Activated naive CD8-positive, alpha-beta T cell treated with anti-CD3 and anti-CD28 coated beads, Interleukin-2, amount 50 U/mL, for 24 hours (primary cell): ENCODE measurements around the gene PAPPA.

Experiments used
- ATAC-seq: fragments of 150-1000 bp; cut with Tn5 transposase; one replicate; pipeline ENCODE4 v1.10.0; 2021
- DNase-seq: peaks from one replicate; pipeline ENCODE4 v3.0.0; 2021
- H3K27ac Mint-ChIP-seq: one replicate; pipeline ENCODE4 v1.8.0; 2021; ENCODE audit warnings: mild to moderate bottlenecking, mixed read lengths
- H3K27me3 Mint-ChIP-seq: one replicate; pipeline ENCODE4 v1.8.0; 2021; ENCODE audit warnings: mixed read lengths
- H3K36me3 Mint-ChIP-seq: one replicate; pipeline ENCODE4 v1.8.0; 2021; ENCODE audit warnings: low read depth, mixed read lengths
- H3K4me1 Mint-ChIP-seq: one replicate; pipeline ENCODE4 v1.8.0; 2021; ENCODE audit warnings: mixed read lengths
- H3K4me3 Mint-ChIP-seq: one replicate; pipeline ENCODE4 v1.8.0; 2021; ENCODE audit warnings: mild to moderate bottlenecking, moderate library complexity, mixed read lengths
- H3K9me3 Mint-ChIP-seq: one replicate; pipeline ENCODE4 v1.8.0; 2021; ENCODE audit warnings: mixed read lengths

The PAPPA gene

GRCh38 chr9:116144555-116144954 is 9.0 kb upstream of the PAPPA start:
- Mint-ChIP-seq H3K27ac (no peak overlapping the region), H3K36me3 (no peaks in the 10 kb centered on the region), H3K27me3 (peaks cover 19% of the 10 kb centered on the region), H3K4me3 (no peak overlapping the region), H3K9me3 (no peaks in the 10 kb centered on the region), H3K4me1 (no peaks in the 10 kb centered on the region)
- ATAC-seq (no peak), DNase-seq (no peak)

- H3K4me1 Mint-ChIP-seq, result no peaks in the 10 kb centered on the region
- no peaks in the 10 kb centered on the region for H3K9me3 Mint-ChIP-seq
- no peaks in the 10 kb centered on the region for H3K36me3 Mint-ChIP-seq
- DNase-seq (no peak), ATAC-seq (no peak)
- no peak overlapping the region for H3K4me3 Mint-ChIP-seq
- no peak overlapping the region for H3K27ac Mint-ChIP-seq
- H3K27me3 Mint-ChIP-seq, result peaks cover 19% of the 10 kb centered on the region
Observed at GRCh38 chr9:116145036-116145435, 8.6 kb upstream of the PAPPA start.

GRCh38 chr9:116147821-116148220 is 5.8 kb upstream of the PAPPA start:
- ATAC-seq (no peak), DNase-seq (no peak)
- no peak overlapping the region for H3K27ac Mint-ChIP-seq
- H3K36me3 Mint-ChIP-seq, result no peaks in the 10 kb centered on the region
- no peak overlapping the region for H3K4me3 Mint-ChIP-seq
- H3K27me3 Mint-ChIP-seq, result peaks cover 35% of the 10 kb centered on the region
- H3K9me3 Mint-ChIP-seq, result no peaks in the 10 kb centered on the region
- no peaks in the 10 kb centered on the region for H3K4me1 Mint-ChIP-seq

- Mint-ChIP-seq H3K9me3 (no peaks in the 10 kb centered on the region), H3K27ac (no peak overlapping the region), H3K27me3 (peaks cover 47% of the 10 kb centered on the region)
Observed at GRCh38 chr9:116149844-116150243, 3.7 kb upstream of the PAPPA start.

GRCh38 chr9:116151199-116151598 is 2.4 kb upstream of the PAPPA start:
- Mint-ChIP-seq H3K36me3 (no peaks in the 10 kb centered on the region), H3K9me3 (no peaks in the 10 kb centered on the region), H3K27ac (no peak overlapping the region), H3K4me3 (no peak overlapping the region), H3K27me3 (peaks cover 59% of the 10 kb centered on the region), H3K4me1 (peaks cover 12% of the 10 kb centered on the region)
- ATAC-seq, result no peak
- DNase-seq, result no peak

More at GRCh38 chr9:116149844-116150243, 3.7 kb upstream of the PAPPA start:
- DNase-seq (no peak), ATAC-seq (no peak)
- Mint-ChIP-seq H3K4me3 (no peak overlapping the region), H3K4me1 (peaks cover 3% of the 10 kb centered on the region), H3K36me3 (no peaks in the 10 kb centered on the region)

GRCh38 chr9:116151966-116152381 is 1.6 kb upstream of the PAPPA start:
- Mint-ChIP-seq H3K27ac (no peak overlapping the region), H3K4me1 (peaks cover 12% of the 10 kb centered on the region), H3K4me3 (no peak overlapping the region), H3K36me3 (no peaks in the 10 kb centered on the region), H3K27me3 (peaks cover 66% of the 10 kb centered on the region), H3K9me3 (no peaks in the 10 kb centered on the region)
- DNase-seq, result no peak
- no peak for ATAC-seq

GRCh38 chr9:116152390-116152789 is 1.2 kb upstream of the PAPPA start:
- Mint-ChIP-seq H3K4me3 (no peak overlapping the region), H3K27me3 (peaks cover 67% of the 10 kb centered on the region), H3K36me3 (no peaks in the 10 kb centered on the region), H3K4me1 (peaks cover 12% of the 10 kb centered on the region), H3K27ac (no peak overlapping the region), H3K9me3 (no peaks in the 10 kb centered on the region)
- ATAC-seq (no peak), DNase-seq (no peak)

GRCh38 chr9:116152941-116153764 is 438 bp upstream of the PAPPA start:
- Mint-ChIP-seq H3K36me3 (no peaks in the 10 kb centered on the region), H3K4me3 (no peak overlapping the region), H3K27me3 (peaks cover 67% of the 10 kb centered on the region), H3K27ac (no peak overlapping the region), H3K4me1 (peaks cover 12% of the 10 kb centered on the region), H3K9me3 (no peaks in the 10 kb centered on the region)
- no peak for ATAC-seq
- DNase-seq, result no peak

- ATAC-seq (no peak), DNase-seq (no peak)
- peaks cover 68% of the 10 kb centered on the region for H3K27me3 Mint-ChIP-seq
- peaks cover 12% of the 10 kb centered on the region for H3K4me1 Mint-ChIP-seq
- H3K4me3 Mint-ChIP-seq, result no peak overlapping the region
- no peaks in the 10 kb centered on the region for H3K36me3 Mint-ChIP-seq
- H3K27ac Mint-ChIP-seq, result no peak overlapping the region
- H3K9me3 Mint-ChIP-seq, result no peaks in the 10 kb centered on the region
Observed at GRCh38 chr9:116154334-116154975, 864 bp downstream of the PAPPA start.

- H3K9me3 Mint-ChIP-seq, result no peaks in the 10 kb centered on the region
- no peak for ATAC-seq
- no peak overlapping the region for H3K27ac Mint-ChIP-seq
- no peak overlapping the region for H3K4me3 Mint-ChIP-seq
- H3K27me3 Mint-ChIP-seq, result peaks cover 68% of the 10 kb centered on the region
- H3K36me3 Mint-ChIP-seq, result no peaks in the 10 kb centered on the region
- peaks cover 12% of the 10 kb centered on the region for H3K4me1 Mint-ChIP-seq
- no peak for DNase-seq
Observed at GRCh38 chr9:116154976-116155697, 1.5 kb downstream of the PAPPA start.

GRCh38 chr9:116155698-116156039 is 2.1 kb downstream of the PAPPA start:
- H3K4me3 Mint-ChIP-seq, result no peak overlapping the region
- peaks cover 12% of the 10 kb centered on the region for H3K4me1 Mint-ChIP-seq
- peaks cover 68% of the 10 kb centered on the region for H3K27me3 Mint-ChIP-seq
- H3K9me3 Mint-ChIP-seq, result no peaks in the 10 kb centered on the region
- ATAC-seq (no peak), DNase-seq (no peak)
- no peaks in the 10 kb centered on the region for H3K36me3 Mint-ChIP-seq
- H3K27ac Mint-ChIP-seq, result no peak overlapping the region

- no peak overlapping the region for H3K4me3 Mint-ChIP-seq
- peaks cover 12% of the 10 kb centered on the region for H3K4me1 Mint-ChIP-seq
- no peaks in the 10 kb centered on the region for H3K9me3 Mint-ChIP-seq
- H3K27ac Mint-ChIP-seq, result no peak overlapping the region
- ATAC-seq, result peak; percentile 12
- H3K27me3 Mint-ChIP-seq, result peaks cover 65% of the 10 kb centered on the region
- H3K36me3 Mint-ChIP-seq, result no peaks in the 10 kb centered on the region
- DNase-seq, result no peak
Observed at GRCh38 chr9:116156621-116157314, 3.2 kb downstream of the PAPPA start.

- Mint-ChIP-seq H3K4me3 (no peak overlapping the region), H3K36me3 (no peaks in the 10 kb centered on the region), H3K9me3 (no peaks in the 10 kb centered on the region), H3K27ac (no peak overlapping the region), H3K27me3 (peaks cover 57% of the 10 kb centered on the region), H3K4me1 (peaks cover 12% of the 10 kb centered on the region)
- ATAC-seq (no peak), DNase-seq (no peak)
Observed at GRCh38 chr9:116157436-116158138, 4.0 kb downstream of the PAPPA start.
